ENCODE data around the gene SMIM28.
"Not testable (repeated sequence)": the region's sequence is repeated elsewhere in the genome, so short reads cannot be mapped to it uniquely, and the experiment has no call there.

SMIM28 gene

DNA sequence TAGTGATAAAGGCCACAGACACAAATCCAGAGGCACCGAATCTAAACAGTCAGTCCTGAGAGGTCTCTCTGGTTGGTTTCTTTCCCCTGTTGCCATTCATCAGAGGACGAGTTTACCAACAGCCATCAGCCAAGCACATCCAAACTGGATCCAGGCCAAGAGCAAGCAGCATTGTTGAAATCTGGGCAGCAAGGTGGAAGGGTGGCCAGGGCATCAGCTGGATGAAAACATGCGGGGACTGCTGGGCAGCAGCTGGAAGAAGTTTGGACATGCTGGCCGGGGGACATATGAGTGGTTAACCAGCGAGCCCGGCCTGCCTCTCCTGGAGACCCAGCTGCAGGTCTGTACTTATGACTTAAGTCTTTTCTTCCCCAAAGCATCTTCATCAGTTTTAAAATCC is at the start of gene SMIM28:
SMIM28 (plus strand) TSS at position 62 of the 400 bp plus-strand sequence; CDS start at position 230, 168 bp downstream.
- peak; percentile 51 for DNase-seq

DNA sequence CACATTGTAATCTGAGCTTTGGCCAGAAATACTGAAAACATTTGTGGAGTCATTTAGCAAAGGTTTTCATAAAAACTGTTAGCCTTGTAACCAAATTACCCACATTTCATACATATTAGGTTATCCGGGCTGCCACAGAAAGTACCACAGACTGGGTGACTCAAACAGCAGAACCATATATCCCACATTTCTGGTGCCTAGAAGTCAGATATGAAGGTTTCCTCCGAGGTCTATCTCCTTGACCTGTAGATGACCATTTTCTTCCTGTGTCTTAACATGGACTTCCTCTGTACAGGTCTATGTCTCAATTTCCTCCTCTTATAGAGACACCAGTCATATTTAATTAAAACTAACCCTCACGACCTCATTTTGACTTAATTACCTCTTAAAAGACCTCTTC is 49.5 kb upstream of the SMIM28 start:
- no peak for DNase-seq

GRCh38 chr6:138330763-138331162 is 46.9 kb upstream of the SMIM28 start:
- no peak for DNase-seq

DNA sequence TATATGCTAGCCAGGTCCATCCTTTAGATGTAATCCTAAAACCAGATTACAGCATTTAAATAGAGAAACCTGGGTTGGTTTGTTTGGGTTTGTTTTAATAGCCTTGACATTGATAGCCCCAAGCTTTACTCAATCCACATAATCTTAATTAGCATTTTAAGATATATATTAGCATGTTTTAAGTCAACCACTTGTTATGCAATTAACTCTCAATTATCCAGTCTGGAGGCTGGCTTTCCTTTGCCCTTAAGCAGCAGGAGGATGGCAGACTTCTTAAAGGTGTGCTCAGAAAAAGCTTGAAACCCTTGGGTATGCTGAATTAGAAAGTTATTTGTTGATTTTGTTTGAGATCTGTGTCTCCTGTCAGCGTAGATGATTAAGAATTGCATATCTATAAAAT is 46.3 kb upstream of the SMIM28 start:
- no peak for DNase-seq

DNA sequence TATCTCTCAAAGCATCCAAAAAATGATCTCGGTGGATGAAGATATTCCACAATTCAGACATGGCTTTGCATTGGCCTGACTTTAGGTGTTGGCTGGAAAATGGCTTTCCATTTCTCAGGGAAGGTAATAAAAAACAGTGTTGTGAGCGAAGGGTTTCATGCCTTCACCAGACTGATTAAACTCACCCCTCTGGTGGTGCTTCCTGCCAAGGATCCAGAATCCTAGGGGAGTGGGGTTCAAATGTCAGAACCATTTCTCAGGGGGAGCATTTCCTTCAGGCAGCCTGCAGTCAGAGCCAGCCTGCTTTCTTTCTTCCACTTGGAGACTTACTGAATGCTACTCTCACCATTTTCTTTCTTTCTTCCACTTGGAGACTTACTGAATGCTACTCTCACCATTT is 45.7 kb upstream of the SMIM28 start:
- no peak for DNase-seq

DNA sequence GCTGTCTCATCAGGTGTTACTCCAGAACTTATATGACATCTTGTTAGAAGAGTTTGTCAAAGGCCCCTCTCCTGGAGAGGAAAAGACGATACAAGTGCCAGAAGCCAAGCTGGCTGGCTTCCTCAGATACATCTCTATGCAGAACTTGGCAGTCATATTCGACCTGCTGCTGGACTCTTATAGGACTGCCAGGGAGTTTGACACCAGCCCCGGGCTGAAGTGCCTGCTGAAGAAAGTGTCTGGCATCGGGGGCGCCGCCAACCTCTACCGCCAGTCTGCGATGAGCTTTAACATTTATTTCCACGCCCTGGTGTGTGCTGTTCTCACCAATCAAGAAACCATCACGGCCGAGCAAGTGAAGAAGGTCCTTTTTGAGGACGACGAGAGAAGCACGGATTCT is 43.7 kb upstream of the SMIM28 start:
- no peak for DNase-seq

GRCh38 chr6:138334963-138335362 is 42.7 kb upstream of the SMIM28 start:
- DNase-seq = no peak

GRCh38 chr6:138336221-138336620 is 41.5 kb upstream of the SMIM28 start:
- no peak for DNase-seq

GRCh38 chr6:138337076-138337475 is 40.6 kb upstream of the SMIM28 start:
- no peak for DNase-seq

DNA sequence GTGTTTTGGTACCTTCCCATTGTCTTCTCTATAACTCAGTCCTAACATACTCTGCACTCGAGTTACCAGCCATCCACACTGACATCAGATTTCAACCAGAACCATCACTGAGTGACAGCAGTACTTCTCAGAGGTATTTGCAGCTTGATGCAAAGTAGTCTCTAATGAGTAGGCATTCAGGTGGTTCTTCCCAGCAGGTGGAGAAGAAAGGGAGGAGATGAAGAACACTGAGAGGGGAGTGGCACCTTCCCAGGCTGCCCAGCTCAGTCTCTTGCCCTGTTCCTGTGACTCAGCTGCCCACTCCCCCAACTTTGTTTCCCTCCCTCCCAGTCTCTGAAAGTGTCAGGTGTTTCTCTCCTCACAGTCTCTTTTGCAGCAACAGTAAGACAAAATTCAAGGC is 38.7 kb upstream of the SMIM28 start:
- DNase-seq = no peak

DNA sequence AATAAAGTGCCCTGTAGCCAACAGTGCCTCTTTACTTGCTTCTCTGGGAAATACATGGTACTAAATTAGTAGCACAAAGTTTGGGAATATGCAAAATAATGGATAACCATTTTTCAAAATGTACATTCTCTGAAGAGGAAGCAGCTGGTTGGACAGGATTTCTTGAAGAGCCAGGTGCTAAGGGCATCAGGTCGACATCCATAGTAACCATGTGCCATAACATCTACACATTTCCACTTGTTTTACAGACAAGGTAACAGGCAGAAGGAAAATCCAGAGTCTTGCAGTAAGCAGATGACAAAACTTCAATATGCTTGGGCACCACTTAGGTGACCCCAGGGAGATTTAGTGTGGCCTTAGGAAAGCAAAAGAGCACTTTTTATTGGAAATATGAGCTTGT is 36.5 kb upstream of the SMIM28 start:
- no peak for DNase-seq

DNA sequence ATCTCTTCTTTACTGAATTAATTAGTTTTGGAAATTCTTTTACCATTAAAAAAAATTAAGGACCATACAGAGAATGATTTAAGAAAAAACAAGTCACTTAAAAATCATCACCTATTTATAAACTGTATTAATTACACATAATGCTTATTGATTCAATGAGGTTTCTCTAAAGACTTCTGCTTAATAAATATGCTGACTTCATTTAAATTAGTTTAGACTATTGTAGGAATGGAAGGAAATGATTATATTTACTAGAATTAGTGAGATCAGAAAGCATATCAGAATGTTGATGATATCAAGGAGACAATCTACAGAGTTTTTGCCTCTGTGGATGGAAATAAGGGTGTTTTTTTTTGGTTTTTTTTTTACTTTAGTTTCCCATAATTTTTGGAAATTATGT is 34.6 kb upstream of the SMIM28 start:
- no peak for DNase-seq

DNA sequence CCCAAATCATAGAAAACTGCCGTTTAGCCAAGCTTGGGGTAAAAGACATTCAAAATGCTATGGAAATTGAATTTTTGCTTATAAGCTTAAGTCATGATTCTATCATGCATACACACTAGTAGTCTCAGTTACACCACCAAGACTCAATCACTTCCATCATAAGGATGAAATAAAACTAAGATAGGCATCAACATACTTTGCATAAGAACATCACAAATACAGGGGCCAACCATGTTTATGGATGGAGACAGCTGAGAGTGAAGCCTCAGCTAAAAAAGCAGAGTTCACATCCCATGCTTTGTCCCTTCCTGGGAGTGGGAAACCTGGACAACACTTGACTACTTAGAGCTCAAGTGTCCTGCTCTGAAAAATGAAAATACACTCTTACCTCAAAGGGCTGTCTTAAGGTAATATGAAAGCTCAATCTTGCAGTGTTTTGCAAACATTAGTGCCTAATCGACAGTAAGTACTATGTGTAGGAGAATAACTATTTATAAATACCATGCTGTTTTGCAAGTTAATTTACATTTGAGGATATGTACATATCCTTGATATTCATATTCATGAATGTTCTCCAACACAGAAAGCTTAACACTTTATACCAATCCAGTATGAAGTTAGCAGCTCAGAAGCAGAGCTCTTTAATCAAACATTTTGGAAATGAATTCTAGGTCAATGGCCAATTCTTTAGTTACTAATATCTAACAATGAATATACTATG is 32.0 kb upstream of the SMIM28 start:
- no peak for DNase-seq

DNA sequence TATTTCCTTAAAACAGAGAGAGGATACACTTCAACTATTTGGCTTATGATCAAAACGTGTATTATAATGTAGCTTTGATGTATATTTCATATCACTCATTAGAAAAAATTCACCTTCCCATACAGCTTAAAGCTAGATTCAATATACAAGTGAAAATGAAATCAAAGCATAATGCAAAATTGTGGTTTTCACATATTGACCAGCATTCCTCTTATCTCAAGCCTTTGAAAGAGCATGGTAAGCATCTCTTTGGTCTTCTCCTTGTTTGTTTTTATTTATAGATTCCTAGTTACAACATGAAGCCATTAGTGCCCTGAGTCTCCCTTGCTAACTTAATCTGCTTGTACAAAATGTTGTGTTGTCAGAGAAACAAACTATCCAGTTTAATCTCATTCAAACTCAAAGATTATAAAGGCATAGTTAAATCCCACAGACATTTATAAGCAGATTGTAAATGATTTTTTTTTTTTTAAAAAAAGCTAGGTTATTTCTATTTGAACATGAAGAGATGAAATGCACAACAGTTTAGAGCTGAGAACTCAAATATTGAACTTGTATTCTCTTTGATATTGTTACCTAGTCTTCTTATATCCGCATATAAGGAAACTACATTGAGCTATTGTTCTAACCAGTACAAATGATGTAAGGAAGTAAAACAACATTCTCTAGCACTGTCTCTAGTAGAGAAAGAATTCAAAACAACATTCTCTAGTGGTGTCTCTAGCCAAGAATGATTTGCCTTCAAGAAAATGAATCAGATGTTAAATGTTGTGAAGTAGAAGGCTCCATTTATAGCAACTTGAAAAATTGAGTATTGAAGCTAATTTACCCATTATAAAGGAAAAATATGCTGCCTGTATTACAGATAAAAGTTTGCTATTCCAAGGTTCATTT is 31.2 kb upstream of the SMIM28 start:
- DNase-seq = no peak

DNA sequence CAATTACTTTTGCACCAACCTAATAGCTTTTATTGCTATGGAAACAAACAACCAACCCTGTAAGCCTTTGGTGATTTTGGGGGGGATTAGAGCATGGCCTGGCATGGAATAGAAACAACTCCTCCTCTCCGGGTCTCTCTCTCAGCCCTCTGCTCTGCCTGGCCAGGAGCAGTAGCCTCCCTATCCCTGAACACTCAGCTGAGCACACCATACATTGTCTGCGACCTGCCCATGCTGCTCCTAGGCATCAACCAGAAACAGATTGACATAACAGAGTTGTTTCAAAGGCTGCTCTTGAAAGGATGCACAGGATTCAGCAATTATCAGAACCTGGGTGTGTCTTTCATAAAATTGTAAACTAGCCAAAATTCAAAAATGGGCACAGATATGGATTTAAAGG is 29.8 kb upstream of the SMIM28 start:
- DNase-seq = no peak

DNA sequence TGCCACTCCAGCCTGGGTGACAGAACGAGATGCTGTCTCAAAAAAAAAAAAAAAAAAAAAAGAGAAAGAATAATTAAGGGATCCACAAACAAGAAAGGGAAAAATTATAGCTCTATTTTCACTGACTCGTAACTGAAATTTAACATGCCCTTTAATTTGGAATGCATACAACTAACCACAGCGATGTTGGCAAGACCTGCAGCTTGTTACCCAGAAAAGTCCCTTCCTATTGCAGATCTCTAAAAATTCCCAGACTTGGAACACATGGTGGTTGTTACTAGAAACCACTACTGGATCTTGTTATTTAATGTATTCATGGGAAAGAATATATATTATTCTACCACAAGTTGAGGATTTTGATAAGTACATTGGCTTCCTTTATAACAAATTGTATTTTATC is 27.8 kb upstream of the SMIM28 start:
- DNase-seq = no peak

- DNase-seq = no peak
These were observed 19.8 kb upstream of the SMIM28 start for GRCh38 chr6:138357928-138358327.

- DNase-seq = not testable (repeated sequence)
These were observed 9.0 kb upstream of the SMIM28 start for GRCh38 chr6:138368684-138369083.

DNA sequence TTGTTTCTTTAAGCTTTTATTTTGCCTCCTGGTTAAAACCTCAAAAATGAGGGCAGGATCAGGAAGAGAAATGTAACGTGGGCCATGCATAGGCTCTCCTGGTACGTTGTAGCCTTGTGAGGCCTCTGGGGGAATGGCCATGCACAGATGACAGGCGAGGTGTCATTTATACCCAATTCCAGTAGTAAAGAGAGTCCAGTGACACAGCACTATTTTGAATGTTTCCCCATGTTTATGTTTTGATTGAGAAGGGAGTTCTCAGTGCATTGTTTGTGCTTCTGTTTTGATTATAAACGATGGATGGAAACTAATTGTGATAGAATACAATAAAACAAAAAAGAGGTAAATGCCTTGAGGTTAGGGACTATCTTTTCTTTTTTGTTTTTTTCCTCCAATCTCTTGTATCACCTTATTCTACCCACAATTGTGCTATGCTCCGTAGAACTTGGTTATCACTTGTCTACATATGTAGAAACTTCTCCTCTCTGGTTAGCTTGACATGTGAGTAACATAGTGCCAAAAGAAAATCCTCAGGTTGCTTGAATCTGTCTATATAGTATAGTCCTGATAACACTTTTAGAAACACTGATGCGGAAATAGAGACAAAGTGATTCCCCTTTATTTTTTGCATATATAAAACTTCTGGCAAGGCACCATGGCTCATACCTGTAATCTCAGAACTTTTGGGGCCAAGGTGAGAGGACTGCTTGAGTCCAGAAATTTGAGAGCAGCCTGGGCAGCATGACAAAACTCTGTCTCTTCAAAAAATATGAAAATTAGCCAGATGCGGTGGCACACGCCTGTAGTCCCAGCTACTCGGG is 6.9 kb upstream of the SMIM28 start:
- no peak for DNase-seq

DNA sequence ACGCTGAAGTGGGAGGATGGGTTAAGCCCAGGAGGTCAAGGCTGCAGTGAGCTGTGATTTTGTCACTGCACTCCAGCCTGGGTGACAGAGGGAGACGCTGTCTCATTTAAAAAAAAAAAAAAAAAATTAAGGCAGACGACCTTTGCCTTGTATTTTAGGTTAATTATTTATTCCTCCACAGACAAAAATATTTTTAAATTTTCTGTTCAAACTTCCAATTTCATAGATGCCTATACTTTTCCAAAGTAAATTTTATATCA is 6.3 kb upstream of the SMIM28 start:
- no peak for DNase-seq

GRCh38 chr6:138371720-138372119 is 6.0 kb upstream of the SMIM28 start:
- DNase-seq = no peak

- no peak for DNase-seq
These were observed 4.8 kb upstream of the SMIM28 start for GRCh38 chr6:138372711-138373463.

- no peak for DNase-seq
These were observed 3.5 kb upstream of the SMIM28 start for GRCh38 chr6:138374230-138374629.

All from COR-L47 (cell line).